ENCODE data around the gene TBC1D7. TPM values are rescaled to one million over a fixed set of nuclear protein-coding genes. Genes with fewer than 3 reads are reported as not detected.

The TBC1D7 gene
- polyA plus RNA-seq, 1 donor from 2014 or later, result 67.9 TPM

GRCh38 chr6:13274707-13275434 lies 53.5 kb downstream of the TBC1D7 start:
- TF ChIP-seq EZH2 (IDR thresholded peaks at IDR 0.05; ENCODE audit: borderline replicate concordance, insufficient read depth, low read length, poor library complexity, severe bottlenecking), result no peak
- no peak for TF ChIP-seq RAD21 (conservative IDR thresholded peaks at IDR 0.05)
- TF ChIP-seq MXI1 (conservative IDR thresholded peaks at IDR 0.05; ENCODE audit: poor library complexity, severe bottlenecking), result no peak
- TF ChIP-seq CTCF (IDR thresholded peaks at IDR 0.05; ENCODE audit: poor library complexity, severe bottlenecking), result no peak
- no peak for TF ChIP-seq SMC3 (conservative IDR thresholded peaks at IDR 0.05; ENCODE audit: poor library complexity)
- TF ChIP-seq TAF1 (IDR thresholded peaks at IDR 0.05; ENCODE audit: low read depth), result no peak
- no peak for TF ChIP-seq REST (IDR thresholded peaks at IDR 0.05; ENCODE audit: borderline replicate concordance)
- no peak for TF ChIP-seq POLR2AphosphoS5 (IDR thresholded peaks at IDR 0.05)
- TF ChIP-seq EP300 (conservative IDR thresholded peaks at IDR 0.05; ENCODE audit: poor library complexity, severe bottlenecking), result no peak
- no peaks in the 10 kb centered on the region for H4K20me1 ChIP-seq (ENCODE audit: insufficient read depth)
- no peak overlapping the region for H3K4me2 ChIP-seq (ENCODE audit: low read length)
- no peak overlapping the region for H3K9ac ChIP-seq (ENCODE audit: low read length)
- no peak overlapping the region for H3K27ac ChIP-seq (ENCODE audit: low read length)
- no peak overlapping the region for H3K4me3 ChIP-seq (ENCODE audit: low read length)
- no peaks in the 10 kb centered on the region for H3K9me3 ChIP-seq (ENCODE audit: low read length)
- no peaks in the 10 kb centered on the region for H3K9me2 ChIP-seq (ENCODE audit: insufficient read depth, low read length)
- no peaks in the 10 kb centered on the region for H3K79me2 ChIP-seq (replicated peaks; ENCODE audit: insufficient read depth, low read length)
- H3K36me3 ChIP-seq (ENCODE audit: insufficient read depth, low read length), result no peaks in the 10 kb centered on the region
- no peaks in the 10 kb centered on the region for H3F3A ChIP-seq (ENCODE audit: insufficient read depth, low read length, poor library complexity, severe bottlenecking)
- no peak overlapping the region for H2AFZ ChIP-seq (ENCODE audit: low read depth, low read length)
- H3K27me3 ChIP-seq (ENCODE audit: insufficient read depth, low read depth, low read length), result no peaks in the 10 kb centered on the region

- H3K9ac ChIP-seq (ENCODE audit: low read length), result no peak overlapping the region
- no peak overlapping the region for H3K4me3 ChIP-seq (ENCODE audit: low read length)
- H3K9me2 ChIP-seq (ENCODE audit: insufficient read depth, low read length), result no peaks in the 10 kb centered on the region
- H3K36me3 ChIP-seq (ENCODE audit: insufficient read depth, low read length), result no peaks in the 10 kb centered on the region
- no peak overlapping the region for H3K4me2 ChIP-seq (ENCODE audit: low read length)
- H3F3A ChIP-seq (ENCODE audit: insufficient read depth, low read length, poor library complexity, severe bottlenecking), result no peaks in the 10 kb centered on the region
- no peak overlapping the region for H2AFZ ChIP-seq (ENCODE audit: low read depth, low read length)
- no peaks in the 10 kb centered on the region for H3K27me3 ChIP-seq (ENCODE audit: insufficient read depth, low read depth, low read length)
- TF ChIP-seq TAF1 (IDR thresholded peaks at IDR 0.05; ENCODE audit: low read depth) (no peak), RAD21 (conservative IDR thresholded peaks at IDR 0.05) (no peak), EZH2 (IDR thresholded peaks at IDR 0.05; ENCODE audit: borderline replicate concordance, insufficient read depth, low read length, poor library complexity, severe bottlenecking) (no peak), CTCF (IDR thresholded peaks at IDR 0.05; ENCODE audit: poor library complexity, severe bottlenecking) (no peak), POLR2AphosphoS5 (IDR thresholded peaks at IDR 0.05) (no peak), SMC3 (conservative IDR thresholded peaks at IDR 0.05; ENCODE audit: poor library complexity) (no peak), REST (IDR thresholded peaks at IDR 0.05; ENCODE audit: borderline replicate concordance) (no peak), MXI1 (conservative IDR thresholded peaks at IDR 0.05; ENCODE audit: poor library complexity, severe bottlenecking) (no peak), EP300 (conservative IDR thresholded peaks at IDR 0.05; ENCODE audit: poor library complexity, severe bottlenecking) (no peak)
- H3K27ac ChIP-seq (ENCODE audit: low read length), result no peak overlapping the region
- H3K9me3 ChIP-seq (ENCODE audit: low read length), result no peaks in the 10 kb centered on the region
- H4K20me1 ChIP-seq (ENCODE audit: insufficient read depth), result no peaks in the 10 kb centered on the region
- no peaks in the 10 kb centered on the region for H3K79me2 ChIP-seq (replicated peaks; ENCODE audit: insufficient read depth, low read length)
Measured at GRCh38 chr6:13273931-13274706, 54.2 kb downstream of the TBC1D7 start.
